SK-N-DZ (cell line): ENCODE data around the gene TANGO6.

ENCODE experiments used
- DNase-seq: peaks from one replicate; pipeline ENCODE4 v3.0.0-alpha.2; 2015; ENCODE audit warnings: low spot score

TANGO6 gene

DNA sequence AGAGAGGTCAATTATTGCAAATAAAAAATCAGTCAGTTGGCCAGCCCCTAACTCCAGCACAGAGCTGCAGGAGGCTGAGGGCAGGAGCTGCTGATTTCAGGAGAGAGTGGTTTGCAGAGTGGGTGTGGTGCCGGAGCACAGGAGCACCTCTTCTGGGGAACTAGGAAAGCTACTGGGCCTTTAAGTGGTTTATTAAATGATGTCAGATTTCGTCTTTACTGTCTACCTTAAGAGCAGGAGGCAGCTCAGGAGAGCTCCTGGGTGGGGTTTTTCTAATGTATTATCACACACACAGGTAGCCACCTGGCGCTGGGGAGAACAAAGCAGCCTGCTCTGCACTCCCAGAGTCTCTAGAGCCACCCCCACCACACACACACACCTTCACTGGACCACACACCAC, 250.6 kb downstream of the TANGO6 start:
- no peak for DNase-seq

GRCh38 chr16:69094501-69094900, 251.2 kb downstream of the TANGO6 start:
- DNase-seq, result no peak

DNA sequence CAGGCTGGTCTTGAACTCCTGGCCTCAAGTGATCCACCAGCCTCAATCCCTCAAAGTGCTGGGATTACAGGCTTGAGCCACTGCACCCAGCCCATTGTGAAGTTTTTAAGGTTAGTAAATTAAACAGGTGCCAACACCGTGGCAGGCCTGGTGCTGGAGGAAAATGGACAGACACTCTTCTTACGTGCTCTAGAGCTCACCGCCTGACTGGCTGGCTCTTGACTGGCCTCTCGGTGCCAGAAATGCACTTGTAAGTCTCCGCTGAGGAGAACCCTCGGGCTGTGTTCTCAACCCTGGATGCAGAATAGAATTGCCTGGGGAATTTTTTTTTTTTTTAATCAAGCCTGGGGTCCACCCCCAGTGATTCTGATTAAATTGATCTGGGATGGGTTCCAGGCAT, 251.9 kb downstream of the TANGO6 start:
- no peak for DNase-seq

GRCh38 chr16:69100071-69100691, 256.9 kb downstream of the TANGO6 start:
- DNase-seq, result no peak

- DNase-seq, result peak; percentile 59
These were observed 262.4 kb downstream of the TANGO6 start, which contains the start of gene HAS3 for GRCh38 chr16:69105501-69106361. TSS of gene HAS3 (plus strand) at chr16:69105653. CDS start at chr16:69109396, 3,743 bp downstream.

- peak; percentile 24 for DNase-seq
These were observed 263.4 kb downstream of the TANGO6 start for GRCh38 chr16:69106491-69107315.

GRCh38 chr16:69107316-69107962, 264.1 kb downstream of the TANGO6 start:
- DNase-seq, result no peak

DNA sequence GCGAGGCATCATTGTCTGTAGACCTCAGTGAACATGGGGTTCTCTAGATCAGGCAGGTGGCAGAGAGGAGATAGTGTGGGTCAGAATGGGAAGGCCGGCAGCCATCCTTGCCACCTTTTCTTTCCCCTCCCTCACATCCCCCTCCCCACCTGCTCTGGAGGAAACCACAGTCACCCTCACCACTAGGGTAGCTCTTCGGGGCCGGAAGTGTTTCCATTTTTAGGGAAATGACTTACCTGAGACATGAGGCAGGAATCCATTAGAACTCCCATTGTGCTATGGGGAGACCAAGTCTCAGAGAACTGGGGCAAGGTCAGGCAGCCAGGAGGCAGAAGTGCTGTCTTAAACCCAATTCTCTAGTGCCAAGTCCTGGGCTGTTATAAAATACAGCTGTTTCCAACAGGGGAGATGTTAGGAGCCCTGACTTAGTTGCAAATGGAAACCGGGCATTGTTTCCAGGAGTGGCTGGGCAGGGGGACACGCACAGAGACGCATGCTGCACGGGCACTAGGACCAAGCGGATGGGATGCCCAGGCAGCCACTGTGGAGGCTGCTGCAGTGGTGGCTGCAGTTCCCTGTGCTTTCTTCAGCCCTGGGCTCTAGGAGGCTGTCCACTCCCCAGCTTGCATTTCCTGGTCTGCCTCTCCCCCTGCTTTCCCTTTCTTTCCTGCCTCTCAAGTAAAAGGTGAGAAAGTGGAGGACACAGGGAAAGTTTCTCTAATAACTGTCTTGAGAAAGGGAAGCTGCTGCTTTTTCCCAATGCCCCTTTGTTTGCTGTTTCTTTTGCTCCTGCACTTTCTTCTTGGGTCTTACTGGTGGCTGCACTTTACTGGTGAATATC, 265.0 kb downstream of the TANGO6 start:
- no peak for DNase-seq

- no peak for DNase-seq
These were observed 265.5 kb downstream of the TANGO6 start for GRCh38 chr16:69108905-69109252.

GRCh38 chr16:69109486-69110270, 266.3 kb downstream of the TANGO6 start:
- DNase-seq, result no peak

- DNase-seq, result no peak
These were observed 267.1 kb downstream of the TANGO6 start for GRCh38 chr16:69110406-69110805.

DNA sequence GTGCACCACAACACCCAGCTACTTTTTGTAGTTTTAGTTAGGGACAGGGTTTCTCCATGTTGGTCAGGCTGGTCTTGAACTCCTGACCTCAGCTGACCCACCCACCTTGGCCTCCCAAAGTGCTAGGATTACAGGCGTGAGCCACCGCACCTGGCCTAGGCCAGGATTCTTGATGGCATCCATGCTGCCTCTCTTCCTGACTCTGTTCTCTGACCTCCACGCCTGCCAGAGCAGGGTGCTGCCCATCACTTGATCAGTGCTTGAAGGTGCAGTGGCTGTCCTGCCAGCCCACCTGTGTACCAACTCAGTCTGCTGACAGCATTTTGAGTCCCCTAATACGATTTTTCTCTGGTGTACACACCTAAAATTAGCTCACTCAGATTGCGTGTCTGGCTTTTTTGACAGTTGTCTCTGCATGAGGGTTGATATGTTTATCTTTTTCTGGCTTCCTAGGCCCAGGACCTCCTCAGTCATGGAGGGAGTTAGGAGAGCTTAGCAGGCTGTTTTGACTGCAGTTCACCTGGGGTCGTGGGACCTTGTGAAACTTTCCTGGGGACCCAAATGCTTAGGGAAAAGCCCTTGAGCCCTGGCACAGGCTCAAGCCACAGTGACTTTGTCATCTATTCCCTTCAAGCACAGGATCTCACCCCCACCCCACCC, 268.0 kb downstream of the TANGO6 start:
- no peak for DNase-seq

DNA sequence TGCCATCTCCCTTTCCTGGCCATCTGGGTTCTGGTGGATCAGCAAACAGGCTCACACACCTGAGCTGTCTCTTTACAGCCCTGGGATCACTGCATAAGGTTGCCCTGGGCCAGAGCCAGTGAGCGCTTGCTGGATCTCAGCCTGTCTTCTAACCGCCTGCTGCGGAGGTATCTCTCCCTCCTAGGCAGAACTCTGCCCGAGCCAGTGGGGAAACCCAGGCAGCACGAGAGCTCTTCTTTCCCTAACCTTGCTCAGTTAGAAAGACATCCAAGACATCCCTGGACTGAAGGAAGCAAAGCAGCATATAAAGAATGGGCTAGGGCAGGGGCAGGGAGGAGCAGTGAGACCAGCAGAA, 268.5 kb downstream of the TANGO6 start:
- DNase-seq, result no peak

DNA sequence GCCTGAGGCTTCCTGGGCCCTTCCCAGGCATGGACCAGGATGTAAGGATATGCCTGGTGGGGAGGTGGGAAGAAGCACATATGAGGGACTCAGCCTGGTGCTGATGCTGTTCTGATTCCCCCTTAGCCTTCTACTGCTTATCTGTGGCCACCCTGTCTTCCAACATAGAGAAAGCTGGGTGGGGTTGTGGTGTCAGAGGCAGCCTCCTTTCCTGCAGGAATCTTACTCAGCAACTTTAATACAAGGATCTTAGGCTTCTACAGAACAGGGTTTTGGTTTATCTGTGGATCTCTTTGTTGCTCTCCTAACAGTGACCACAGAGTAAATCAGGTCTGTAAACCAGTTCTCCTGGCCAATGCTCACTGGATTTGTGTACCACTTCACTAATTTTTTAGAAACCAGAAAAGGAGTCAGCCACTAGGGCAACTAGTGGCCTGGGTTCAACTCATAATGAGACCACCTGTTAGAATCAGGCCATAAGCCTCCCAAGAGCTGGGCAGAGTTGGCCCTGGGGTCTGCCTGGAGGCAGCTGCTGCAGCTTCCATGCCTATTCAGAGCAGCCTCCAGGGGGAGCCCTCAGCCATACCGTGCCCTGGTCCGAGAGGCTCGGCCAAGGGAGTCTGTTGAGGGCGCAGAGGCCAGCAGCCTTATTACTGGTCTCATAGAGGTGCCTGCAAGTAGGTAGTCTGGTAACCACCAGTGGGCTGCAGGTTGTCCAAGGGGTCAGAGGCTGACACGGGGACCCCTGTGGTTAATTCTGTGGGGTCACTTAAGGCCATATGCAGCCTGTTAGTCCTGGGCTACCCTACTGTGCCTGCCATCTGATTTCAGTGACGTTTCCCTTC, 269.2 kb downstream of the TANGO6 start:
- DNase-seq, result peak; percentile 70

DNA sequence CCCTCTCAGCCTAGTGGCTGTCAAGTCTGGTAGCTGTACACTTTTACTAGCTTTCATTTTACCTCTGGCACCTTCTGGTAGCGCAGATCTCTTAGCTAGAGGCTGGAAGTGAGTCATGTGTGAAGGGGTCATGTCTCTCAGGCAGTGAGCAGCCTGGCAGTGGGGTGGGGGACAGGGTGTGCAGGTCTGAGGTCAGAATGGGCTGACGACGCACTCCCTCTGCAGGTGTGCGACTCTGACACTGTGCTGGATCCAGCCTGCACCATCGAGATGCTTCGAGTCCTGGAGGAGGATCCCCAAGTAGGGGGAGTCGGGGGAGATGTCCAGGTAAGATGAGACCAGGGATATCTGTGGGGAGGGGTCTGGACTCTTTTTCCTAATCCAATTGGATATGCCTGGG, 269.9 kb downstream of the TANGO6 start:
- no peak for DNase-seq

GRCh38 chr16:69114346-69114975, 271.1 kb downstream of the TANGO6 start:
- no peak for DNase-seq

DNA sequence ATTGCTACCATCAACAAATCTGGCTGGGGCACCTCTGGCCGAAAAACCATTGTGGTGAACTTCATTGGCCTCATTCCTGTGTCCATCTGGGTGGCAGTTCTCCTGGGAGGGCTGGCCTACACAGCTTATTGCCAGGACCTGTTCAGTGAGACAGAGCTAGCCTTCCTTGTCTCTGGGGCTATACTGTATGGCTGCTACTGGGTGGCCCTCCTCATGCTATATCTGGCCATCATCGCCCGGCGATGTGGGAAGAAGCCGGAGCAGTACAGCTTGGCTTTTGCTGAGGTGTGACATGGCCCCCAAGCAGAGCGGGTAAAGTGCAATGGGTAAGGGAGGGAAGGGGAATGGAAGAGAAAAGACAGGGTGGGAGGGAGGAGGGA, 271.6 kb downstream of the TANGO6 start:
- no peak for DNase-seq

DNA sequence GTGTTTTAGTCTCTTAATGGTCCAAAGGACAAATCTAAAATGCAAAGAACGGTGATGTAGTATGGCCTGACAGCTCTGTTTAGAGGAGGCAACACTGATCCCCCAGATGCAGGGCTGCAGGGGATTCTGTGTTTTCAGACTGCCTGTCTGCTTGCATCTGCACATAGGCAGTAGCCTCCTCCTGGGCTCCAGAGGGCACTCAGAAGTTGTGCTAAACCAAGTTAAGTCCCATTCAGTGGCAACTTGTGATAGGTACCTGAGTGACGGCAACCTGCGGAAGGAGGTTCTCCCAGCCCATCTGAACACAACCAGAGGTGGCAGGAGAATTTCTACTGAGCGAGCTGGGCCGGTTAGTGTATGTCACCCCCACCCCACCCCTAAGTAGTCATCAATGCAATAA, 272.0 kb downstream of the TANGO6 start:
- DNase-seq, result no peak
